Measurements from ENCODE around the gene LASP1NB.
A peak's percentile ranks its signal among the peaks of the same experiment; 100 is the strongest.

LASP1NB gene

DNA sequence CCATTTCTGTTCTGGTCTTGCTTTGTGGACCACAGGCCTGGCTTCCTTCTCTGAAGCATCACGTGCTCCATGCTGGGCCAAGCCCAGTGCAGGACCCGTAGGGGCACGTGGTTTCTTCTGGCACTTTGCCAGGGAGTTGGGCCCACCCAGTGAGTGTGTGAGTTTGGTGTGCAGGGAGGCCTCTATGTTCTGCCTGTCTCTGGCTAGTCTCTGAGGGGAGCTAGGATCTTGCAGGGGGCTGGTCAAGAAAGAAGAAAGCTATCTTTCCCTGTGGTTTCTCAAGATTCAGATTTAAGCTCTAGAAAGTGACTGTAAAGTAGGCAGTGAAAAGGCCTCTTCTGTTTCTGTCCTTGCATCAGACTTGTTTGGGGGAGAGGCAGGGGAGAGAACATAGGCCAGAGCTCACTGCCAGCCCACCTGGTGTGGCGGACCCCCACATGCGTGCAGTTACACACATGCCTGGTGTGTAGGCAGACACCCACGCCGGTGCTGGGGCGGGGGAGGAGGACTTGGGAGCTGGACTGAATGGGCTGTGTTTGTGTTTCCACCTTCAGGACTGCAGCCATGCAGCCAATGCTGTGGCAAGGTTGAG, 43.7 kb upstream of the LASP1NB start:
- Histone ChIP-seq H3K56ac (replicated peaks; ENCODE audit: insufficient read length, low read depth, low read length) (no peak overlapping the region), H3K23me2 (ENCODE audit: low read depth, low read length) (peaks cover 2% of the 10 kb centered on the region; the same call in 1 of the 2 replicates), H3K9me3 (ENCODE audit: insufficient read depth in 2 of 2, low read depth in 1 of 2, low read length in 1 of 2) (no peaks in the 10 kb centered on the region), H3K27ac (ENCODE audit: low read depth, low read length) (no peak overlapping the region), H3K4me3 (ENCODE audit: extremely low read depth in 1 of 4, insufficient read depth in 2 of 4, low read depth in 3 of 4, low read length in 4 of 4) (no peak overlapping the region), H2BK20ac (ENCODE audit: low read length) (peak overlapping the region; percentile 24), H3K79me2 (ENCODE audit: control insufficient read depth in 1 of 2, insufficient read depth in 2 of 2, low read length in 2 of 2) (peaks cover 6 to 79% of the 10 kb centered on the region in 2 experiments; a peak in 3 of 4 replicates), H3K14ac (ENCODE audit: insufficient read length) (no peak overlapping the region), H3K79me1 (ENCODE audit: low read depth, low read length) (peaks cover 27% of the 10 kb centered on the region), H4K5ac (ENCODE audit: insufficient read length, low read depth, low read length) (no peak overlapping the region), H2AK5ac (ENCODE audit: low read depth, low read length) (0 out of 2 replicates have a peak overlapping the region, but pooled peaks have one; percentile 67), H2BK120ac (replicated peaks; ENCODE audit: low read depth, low read length) (no peak overlapping the region), H2AFZ (ENCODE audit: low read length) (no peak overlapping the region), H2BK5ac (ENCODE audit: low read depth, low read length) (peak overlapping the region; percentile 37), H2BK12ac (ENCODE audit: low read depth, low read length) (peak overlapping the region; percentile 85; the same call in 1 of the 2 replicates), H3K36me3 (ENCODE audit: control insufficient read depth in 2 of 4, insufficient read depth in 4 of 4, low read length in 3 of 4) (peaks cover 0 to 3% (median 0%) of the 10 kb centered on the region in 4 experiments; a peak in 2 of 8 replicates), H3K27me3 (replicated peaks in 1 of 4; ENCODE audit: control insufficient read depth in 3 of 4, extremely low read depth in 1 of 4, insufficient read depth in 3 of 4, low read length in 3 of 4) (no peaks in the 10 kb centered on the region), H3K18ac (ENCODE audit: extremely low read depth, low read length) (peak overlapping the region; percentile 38; the same call in 1 of the 2 replicates), H3K4me1 (replicated peaks in 1 of 4; ENCODE audit: control insufficient read depth in 3 of 4, insufficient read depth in 4 of 4, low read length in 3 of 4) (peaks cover 34 to 60% (median 47%) of the 10 kb centered on the region in 4 experiments), H3K4me2 (ENCODE audit: insufficient read depth in 1 of 2, low read depth in 2 of 2, low read length in 2 of 2) (no peak overlapping the region), H3K4ac (replicated peaks; ENCODE audit: insufficient read length, low read depth, low read length) (no peak overlapping the region), H2BK15ac (ENCODE audit: low read length) (peak overlapping the region; percentile 19; the same call in 1 of the 2 replicates), H3K23ac (ENCODE audit: insufficient read length) (no peak overlapping the region), H4K20me1 (replicated peaks in 1 of 2; ENCODE audit: control insufficient read depth in 1 of 2, insufficient read depth in 2 of 2, low read length in 2 of 2) (peaks cover 5 to 10% of the 10 kb centered on the region in 2 experiments), H3K9ac (replicated peaks in 1 of 4; ENCODE audit: extremely low read depth in 1 of 4, low read depth in 3 of 4, low read length in 3 of 4) (peak overlapping the region in 1 of 4 experiments; percentile 30; a peak in 1 of 7 replicates), H4K8ac (ENCODE audit: extremely low read depth, insufficient read depth, low read length) (no peak overlapping the region; the same call in 1 of the 2 replicates), H4K91ac (replicated peaks; ENCODE audit: insufficient read length, low read length) (peak overlapping the region; percentile 58)
- 91% methylated on average over 8 of the region's 8 CpGs; no CpG with 5 or more reads in 1 of the 2 experiments for WGBS, 2 experiments (ENCODE audit: extremely low coverage in 1 of 2, insufficient coverage in 1 of 2, insufficient read length in 1 of 2, insufficient replicate concordance in 2 of 2, low coverage in 1 of 2, low lambda C conversion rate in 2 of 2, missing lambda C conversion rate in 1 of 2)
- DNase-seq (ENCODE audit: low read depth in 1 of 2, low spot score in 2 of 2) (no peak), FAIRE-seq (no peak)
- CTCF ChIA-PET (ENCODE audit: partially characterized antibody) = interaction anchor here (0.6 to 4.4 kb wide), 8 partner anchors 10 to 124 kb away, joined by 3 to 26 read pairs (median 3); partner anchors contain the start of gene LASP1NB
- POLR2A ChIA-PET (ENCODE audit: partially characterized antibody) = interaction anchor here (1.1 to 24.3 kb wide), 6 partner anchors 10 to 44 kb away, joined by 4 to 468 read pairs (median 5); partner anchors contain the start of genes LASP1, LASP1NB and RPL23
- TF ChIP-seq POU5F1 (IDR thresholded peaks at IDR 0.05; ENCODE audit: low read depth, low read length) = no peak
- no peak for TF ChIP-seq CHD2 (IDR thresholded peaks at IDR 0.05; ENCODE audit: low read length)
- TF ChIP-seq ATF2 (IDR thresholded peaks at IDR 0.05; ENCODE audit: low read length) = no peak
- TF ChIP-seq JUN (IDR thresholded peaks at IDR 0.05; ENCODE audit: low read depth, low read length) = no peak
- no peak for TF ChIP-seq CEBPB (IDR thresholded peaks at IDR 0.05; ENCODE audit: low read depth, low read length)
- no peak for TF ChIP-seq POLR2A (IDR thresholded peaks at IDR 0.05; ENCODE audit: control extremely low read depth in 1 of 2, low read depth in 2 of 2, low read length in 2 of 2)
- no peak for TF ChIP-seq CHD1 (IDR thresholded peaks at IDR 0.05; ENCODE audit: low read depth, low read length)
- TF ChIP-seq NRF1 (IDR thresholded peaks at IDR 0.05; ENCODE audit: low read depth, low read length) = no peak
- no peak for TF ChIP-seq POLR2AphosphoS5 (IDR thresholded peaks at IDR 0.05; ENCODE audit: low read depth, low read length)
- no peak for TF ChIP-seq MAFK (IDR thresholded peaks at IDR 0.05; ENCODE audit: low read depth, low read length)
- no peak for TF ChIP-seq SRF (IDR thresholded peaks at IDR 0.05; ENCODE audit: low read depth, low read length)
- TF ChIP-seq ZNF274 (IDR thresholded peaks at IDR 0.05; ENCODE audit: borderline replicate concordance, extremely low read depth, low read length) = no peak
